ENCODE data around the gene WEE2. TPM values are rescaled to one million over a fixed set of nuclear protein-coding genes. Genes with fewer than 3 reads are reported as not detected.
"Not testable (repeated sequence)": the region's sequence is repeated elsewhere in the genome, so short reads cannot be mapped to it uniquely, and the experiment has no call there.

The WEE2 gene
- total RNA-seq, 1 donor, result not detected

DNA sequence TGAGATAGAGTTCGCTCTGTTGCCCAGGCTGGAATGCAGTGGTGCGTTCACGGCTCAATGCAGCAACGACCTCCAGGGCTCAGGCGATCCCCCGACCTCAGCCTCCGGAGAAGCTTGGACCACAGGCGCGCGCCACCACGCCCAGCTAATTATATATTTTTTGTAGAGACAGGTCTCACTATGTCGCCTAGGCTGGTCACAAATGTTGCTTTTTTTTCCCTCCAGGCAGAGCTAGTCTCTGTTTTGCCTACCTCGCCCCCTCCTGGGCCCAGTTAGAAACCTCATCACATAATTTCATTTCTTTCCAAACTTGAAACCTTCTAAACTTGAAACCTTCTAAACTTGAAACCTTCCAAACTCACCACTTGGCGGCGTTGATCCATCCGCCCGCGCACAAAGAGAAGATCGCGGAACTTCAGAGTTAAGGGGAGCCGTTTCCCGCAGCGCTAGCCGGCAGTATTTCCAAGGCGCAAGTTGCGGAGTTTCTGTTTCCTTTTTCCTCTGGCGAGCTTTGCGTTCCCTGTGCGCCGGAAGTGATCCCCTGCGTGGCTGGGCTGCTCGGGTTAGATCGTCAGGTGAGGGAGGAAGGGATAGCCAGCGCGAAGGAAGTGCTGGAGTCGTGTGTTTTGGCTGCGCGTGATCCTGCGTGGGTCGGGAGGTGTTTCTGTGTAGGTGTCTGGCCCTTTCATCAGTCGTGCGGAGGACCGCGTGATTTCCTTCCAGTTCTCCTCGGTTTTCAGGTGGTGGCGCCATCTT is 29.9 kb downstream of the WEE2 start, which contains the start of gene SSBP1:
TSS of gene SSBP1 (plus strand) at position 523 of the 756 bp plus-strand sequence. CDS start 809 bp downstream, outside the sequence.
- H3K4me3 ChIP-seq (ENCODE audit: low read depth, low read length), result peak within 1 kb of the TSS; percentile 74
- TF ChIP-seq, protein P1, sequence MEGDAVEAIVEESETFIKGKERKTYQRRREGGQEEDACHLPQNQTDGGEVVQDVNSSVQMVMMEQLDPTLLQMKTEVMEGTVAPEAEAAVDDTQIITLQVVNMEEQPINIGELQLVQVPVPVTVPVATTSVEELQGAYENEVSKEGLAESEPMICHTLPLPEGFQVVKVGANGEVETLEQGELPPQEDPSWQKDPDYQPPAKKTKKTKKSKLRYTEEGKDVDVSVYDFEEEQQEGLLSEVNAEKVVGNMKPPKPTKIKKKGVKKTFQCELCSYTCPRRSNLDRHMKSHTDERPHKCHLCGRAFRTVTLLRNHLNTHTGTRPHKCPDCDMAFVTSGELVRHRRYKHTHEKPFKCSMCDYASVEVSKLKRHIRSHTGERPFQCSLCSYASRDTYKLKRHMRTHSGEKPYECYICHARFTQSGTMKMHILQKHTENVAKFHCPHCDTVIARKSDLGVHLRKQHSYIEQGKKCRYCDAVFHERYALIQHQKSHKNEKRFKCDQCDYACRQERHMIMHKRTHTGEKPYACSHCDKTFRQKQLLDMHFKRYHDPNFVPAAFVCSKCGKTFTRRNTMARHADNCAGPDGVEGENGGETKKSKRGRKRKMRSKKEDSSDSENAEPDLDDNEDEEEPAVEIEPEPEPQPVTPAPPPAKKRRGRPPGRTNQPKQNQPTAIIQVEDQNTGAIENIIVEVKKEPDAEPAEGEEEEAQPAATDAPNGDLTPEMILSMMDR (IDR thresholded peaks at IDR 0.05; ENCODE audit: insufficient read depth, low read depth, low read length), result peak; percentile 81
- peak; percentile 98 for DNase-seq (ENCODE audit: low read depth)

GRCh38 chr7:141738592-141739013 is 30.4 kb downstream of the WEE2 start:
- TF ChIP-seq, protein P1 (IDR thresholded peaks at IDR 0.05; ENCODE audit: insufficient read depth, low read depth, low read length), result no peak
- no peak for DNase-seq (ENCODE audit: low read depth)
- H3K4me3 ChIP-seq (ENCODE audit: low read depth, low read length), result peak overlapping the region; percentile 74

GRCh38 chr7:141739250-141739649 is 31.1 kb downstream of the WEE2 start:
- TF ChIP-seq, protein P1 (IDR thresholded peaks at IDR 0.05; ENCODE audit: insufficient read depth, low read depth, low read length), result no peak
- peak overlapping the region; percentile 74 for H3K4me3 ChIP-seq (ENCODE audit: low read depth, low read length)
- no peak for DNase-seq (ENCODE audit: low read depth)

DNA sequence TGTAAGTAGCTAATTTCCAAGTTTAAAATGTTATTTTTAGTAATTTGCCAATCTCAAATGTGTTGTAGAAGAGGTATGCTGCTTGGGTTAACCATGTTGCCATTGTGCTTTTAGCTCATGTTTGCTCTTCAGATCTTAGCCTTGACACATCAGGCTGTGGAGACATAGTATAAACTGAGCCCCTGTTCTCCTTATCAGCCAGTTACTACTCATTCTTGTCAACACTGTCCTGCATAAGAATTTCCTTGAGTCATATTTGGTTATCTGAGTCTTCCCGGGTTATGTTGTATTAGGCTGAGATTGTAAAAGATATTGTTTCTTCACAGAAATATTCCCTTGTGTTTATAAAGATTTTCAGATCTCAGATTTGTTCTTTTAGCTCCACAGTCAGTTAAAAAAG is 34.1 kb downstream of the WEE2 start:
- DNase-seq (ENCODE audit: low read depth), result no peak
- TF ChIP-seq, protein P1 (IDR thresholded peaks at IDR 0.05; ENCODE audit: insufficient read depth, low read depth, low read length), result no peak
- H3K4me3 ChIP-seq (ENCODE audit: low read depth, low read length), result no peak overlapping the region

DNA sequence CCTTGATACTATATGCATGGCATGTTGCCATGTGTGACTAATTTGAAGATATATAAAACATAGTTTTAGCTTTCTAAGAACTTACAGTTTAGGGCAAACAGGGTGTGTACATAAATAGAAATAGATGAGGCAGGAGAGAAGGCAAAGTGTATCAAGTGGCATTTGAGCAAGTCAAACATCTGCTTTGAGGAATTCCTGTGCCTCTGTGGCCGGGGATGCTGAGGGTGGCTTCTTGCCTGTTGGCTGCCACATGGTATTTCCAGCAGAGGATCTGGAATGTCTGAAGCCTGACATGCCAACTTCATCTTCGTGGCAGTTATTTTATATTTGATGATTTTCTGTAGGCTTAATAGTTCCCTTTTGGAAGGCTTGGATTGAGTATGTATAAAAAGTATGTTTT is 36.0 kb downstream of the WEE2 start:
- no peak for DNase-seq (ENCODE audit: low read depth)
- H3K4me3 ChIP-seq (ENCODE audit: low read depth, low read length), result no peak overlapping the region
- TF ChIP-seq, protein P1 (IDR thresholded peaks at IDR 0.05; ENCODE audit: insufficient read depth, low read depth, low read length), result no peak

DNA sequence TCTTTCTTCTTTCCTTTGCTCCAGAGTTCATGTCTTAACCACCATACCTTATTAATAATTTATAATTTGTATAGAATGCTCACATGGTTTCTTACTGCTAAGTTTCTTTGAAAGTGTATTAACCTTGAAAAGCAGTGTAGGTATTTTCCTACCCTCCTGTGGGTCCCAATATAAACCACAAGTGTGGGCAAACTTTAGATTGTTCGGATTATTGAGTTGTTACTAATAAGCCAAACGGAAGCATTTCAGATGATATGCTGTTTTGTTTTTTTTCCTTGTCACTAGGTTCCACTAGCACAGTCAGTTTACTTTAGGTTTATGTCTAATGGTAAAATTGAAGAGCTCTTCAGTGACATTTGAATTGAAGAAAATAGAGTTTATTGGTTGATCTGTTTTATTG is 40.2 kb downstream of the WEE2 start:
- TF ChIP-seq, protein P1 (IDR thresholded peaks at IDR 0.05; ENCODE audit: insufficient read depth, low read depth, low read length), result no peak
- H3K4me3 ChIP-seq (ENCODE audit: low read depth, low read length), result no peak overlapping the region
- no peak for DNase-seq (ENCODE audit: low read depth)

DNA sequence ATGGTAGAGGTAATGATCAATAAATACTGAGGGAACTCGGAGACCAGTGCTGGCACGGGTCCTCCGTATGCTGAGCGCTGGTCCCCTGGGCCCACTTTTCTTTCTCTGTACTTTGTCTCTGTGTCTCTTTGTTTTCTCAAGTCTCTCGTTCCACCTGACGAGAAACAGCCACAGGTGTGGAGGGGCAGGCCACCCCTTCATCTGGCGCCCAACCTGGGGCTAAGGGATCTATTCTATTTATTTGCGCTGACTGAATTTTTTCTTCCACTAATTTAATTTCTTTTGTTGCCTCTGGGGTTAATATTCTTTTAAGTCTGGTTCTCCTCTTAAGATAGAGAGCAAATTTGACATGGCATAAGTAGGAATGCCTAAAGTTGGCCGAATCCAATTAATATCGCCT is 43.8 kb downstream of the WEE2 start:
- H3K4me3 ChIP-seq (ENCODE audit: low read depth, low read length), result not testable (repeated sequence)
- DNase-seq (ENCODE audit: low read depth), result peak; percentile 13

Data from fibroblast of villous mesenchyme (primary cell).